Psoas muscle (tissue), 8 donors: ENCODE results near the gene HYOU1. TPM values are rescaled to one million over a fixed set of nuclear protein-coding genes. Genes with fewer than 3 reads are reported as not detected.

ENCODE experiments used
- ATAC-seq, 4 donors: fragments of 200-7000 bp; cut with Tn5 transposase; one replicate each; pipeline ENCODE4 v1.9.1; 2020; ENCODE audit warnings: moderate library complexity in 3 of 4, mild to moderate bottlenecking in 2 of 4
- DNase-seq, 2 donors: peaks; one replicate each; pipeline ENCODE4 v3.0.0-alpha.2; 2020
- H3K27ac ChIP-seq: fragments of 200-600 bp; one replicate; pipeline ENCODE4 v1.8.0; 2022
- H3K27me3 ChIP-seq, 3 donors: fragments of 200-600 bp in 1 of 3; one replicate each; pipeline versions ENCODE4 v1.6.1 to v1.8.0; 2013 to 2022; ENCODE audit warnings: low read length in 2 of 3, mild to moderate bottlenecking in 2 of 3, moderate library complexity in 1 of 3; ENCODE audit not compliant: insufficient read depth in 3 of 3
- H3K36me3 ChIP-seq, 2 donors: fragments of 200-600 bp in 1 of 2; one replicate each; pipeline versions ENCODE4 v1.6.1 to v1.8.0; 2013 to 2022; ENCODE audit warnings: low read depth in 1 of 2, mild to moderate bottlenecking in 1 of 2, moderate library complexity in 1 of 2; ENCODE audit not compliant: insufficient read depth in 1 of 2
- H3K4me1 ChIP-seq: fragments of 200-600 bp; one replicate; pipeline ENCODE4 v1.8.0; 2022
- H3K4me3 ChIP-seq: fragments of 200-600 bp; one replicate; pipeline ENCODE4 v1.8.0; 2022; ENCODE audit warnings: mild to moderate bottlenecking
- H3K9me3 ChIP-seq: fragments of 200-600 bp; one replicate; pipeline ENCODE4 v1.8.0; 2022
- CTCF ChIP-seq: fragments of 200-600 bp; IDR thresholded peaks from one replicate; pipeline ENCODE4 v1.8.0; 2022; ENCODE audit warnings: antibody characterized with exemption
- WGBS, 3 donors: extraction: QIAGEN DNeasy Blood & Tissue Kit; methylation state at CpG; one replicate each; pipeline versions ENCODE4 v1.1.6 to v1.1.7; 2013; 5-methylcytosine and 5-hydroxymethylcytosine counted together
- intact Hi-C, 2 donors: fragments of 100-400 bp; cut with DNase I; formaldehyde crosslinking; loops; one replicate each; pipeline versions ENCODE4 v1.11.0 to v1.14.2; 2022
- polyA plus RNA-seq, 3 donors: library from polyadenylated mRNA; stranded (reverse); fragments of 200-250 nt; gene quantifications; one replicate each; pipeline ENCODE4 v1.2.3, GENCODE V29; 2013
- total RNA-seq, 4 donors: library from RNA; stranded (reverse); fragmentation: NEBNext Ultra II Directional in 2 of 4; extraction: Animal tissue kit (Norgen Biotek cat#: 25700) in 2 of 4; gene quantifications; one replicate each; pipeline versions ENCODE4 v1.2.1 to v1.2.4, GENCODE V29; 2021 to 2023
- donor health status: healthy with polysubstance abuse.
- donor health status: DM: no; HTN: no; CAD: no; lungs with moderate emphysema.
- donor health status: Bipolar disorder and iron deficiency.
- donor health status: healthy.
- donor health status: DM: yes; HTN: yes; CAD: no.
- donor health status: DM: no; HTN: no; CAD: no.
- donor health status: DM: no; HTN: no; CAD: no.
- donor health status: DM: yes; HTN: yes; CAD: no.

HYOU1 gene
- total and polyA plus RNA-seq, 7 donors = 21.2 to 46.2 (median 31.0) TPM

- DNase-seq (no peak), ATAC-seq (no peak)
- Histone ChIP-seq H3K27me3 (no peaks in the 10 kb centered on the region), H3K4me3 (no peak overlapping the region), H3K4me1 (no peaks in the 10 kb centered on the region), H3K9me3 (no peaks in the 10 kb centered on the region), H3K36me3 (peaks cover 0 to 88% of the 10 kb centered on the region in 2 donors), H3K27ac (no peak overlapping the region)
- WGBS, 3 donors = 86 to 90% (median 87%) methylated on average over 4 of the region's 4 CpGs
- no peak for TF ChIP-seq CTCF
- intact Hi-C loops = no loop called here
Measured at GRCh38 chr11:119006656-119007055, 50.3 kb downstream of the HYOU1 start.

- intact Hi-C loops = loop anchor here in 1 of 2 donors (2.0 kb wide), 1 partner anchor 14 kb away; no protein-coding TSS in a partner anchor
- Histone ChIP-seq H3K9me3 (no peaks in the 10 kb centered on the region), H3K4me1 (peaks cover 20% of the 10 kb centered on the region), H3K4me3 (no peak overlapping the region), H3K27me3 (no peaks in the 10 kb centered on the region), H3K36me3 (peaks cover 4 to 63% of the 10 kb centered on the region in 2 donors), H3K27ac (no peak overlapping the region)
- WGBS, 3 donors = 48 to 65% (median 59%) methylated on average over 1 of the region's 1 CpG
- no peak for DNase-seq
- TF ChIP-seq CTCF = no peak
- no peak for ATAC-seq
Measured at GRCh38 chr11:119000906-119001305, 56.1 kb downstream of the HYOU1 start.

- peak; percentile 29 to 55 (median 39) for ATAC-seq
- Histone ChIP-seq H3K36me3 (peaks cover 4 to 43% of the 10 kb centered on the region in 2 donors), H3K4me3 (peak overlapping the region; percentile 76), H3K27me3 (no peaks in the 10 kb centered on the region), H3K27ac (peak overlapping the region; percentile 78), H3K4me1 (peaks cover 20% of the 10 kb centered on the region), H3K9me3 (no peaks in the 10 kb centered on the region)
- 33 to 45% (median 37%) methylated on average over 6 of the region's 6 CpGs for WGBS, 3 donors
- DNase-seq = no peak
- no peak for TF ChIP-seq CTCF
- intact Hi-C loops = loop anchor here in 1 of 2 donors (1.0 kb wide), 1 partner anchor 16 kb away; no protein-coding TSS in a partner anchor
Measured at GRCh38 chr11:118998822-118999221, 58.2 kb downstream of the HYOU1 start.

GRCh38 chr11:118998388-118998717, 58.7 kb downstream of the HYOU1 start:
- Histone ChIP-seq H3K4me3 (peak overlapping the region; percentile 76), H3K9me3 (no peaks in the 10 kb centered on the region), H3K27ac (peak overlapping the region; percentile 78), H3K4me1 (peaks cover 20% of the 10 kb centered on the region), H3K27me3 (no peaks in the 10 kb centered on the region), H3K36me3 (peaks cover 4 to 39% of the 10 kb centered on the region in 2 donors)
- WGBS, 3 donors = 2% methylated on average over 15 to 19 of the region's 19 CpGs
- DNase-seq (no peak), ATAC-seq (peak; percentile 25 to 37 (median 28))
- intact Hi-C loops = no loop called here
- no peak for TF ChIP-seq CTCF
